Peyer's patch (tissue), 4 donors: ENCODE measurements around the gene SPR. TPM values are rescaled to one million over a fixed set of nuclear protein-coding genes. Genes with fewer than 3 reads are reported as not detected.

Experiments used
- DNase-seq, 3 donors: peaks; one replicate each; pipeline ENCODE4 v3.0.0-alpha.2; 2017 to 2019
- H3K27ac ChIP-seq, 4 donors: fragments of 200-600 bp; sonication (generic); one replicate each; pipeline ENCODE4 v1.5.1; 2016 to 2019
- H3K27me3 ChIP-seq, 2 donors: fragments of 200-600 bp; sonication (generic); one replicate each; pipeline ENCODE4 v1.5.1; 2019
- H3K36me3 ChIP-seq, 3 donors: fragments of 200-600 bp; sonication (generic); one replicate each; pipeline ENCODE4 v1.5.1; 2016 to 2019
- H3K4me1 ChIP-seq, 4 donors: fragments of 200-600 bp; sonication (generic); one replicate each; pipeline ENCODE4 v1.5.1; 2016 to 2019
- H3K4me3 ChIP-seq, 4 donors: fragments of 200-600 bp; sonication (generic); 1 replicate in 3 of 4; 2 replicates in 1 of 4; pipeline ENCODE4 v1.5.1; 2016 to 2019; ENCODE audit warnings: mild to moderate bottlenecking in 1 of 4
- H3K9me3 ChIP-seq, 4 donors: fragments of 200-600 bp; sonication (generic); one replicate each; pipeline ENCODE4 v1.5.1; 2016 to 2019; ENCODE audit warnings: mild to moderate bottlenecking in 1 of 4
- CTCF ChIP-seq, 6 experiments: fragments of 450-650 bp in 4 of 6; fragments of 200-600 bp in 2 of 6; sonication (generic) in 1 of 6; IDR thresholded peaks; one replicate each; pipeline ENCODE4 v1.5.1; 2017 to 2019; ENCODE audit warnings: antibody characterized with exemption in 6 of 6, mild to moderate bottlenecking in 3 of 6, moderate library complexity in 1 of 6
- POLR2A ChIP-seq, 2 donors: fragments of 450-650 bp; IDR thresholded peaks; one replicate each; pipeline ENCODE4 v1.5.1; 2017; ENCODE audit warnings: antibody characterized with exemption in 2 of 2, mild to moderate bottlenecking in 2 of 2, moderate library complexity in 2 of 2
- total RNA-seq, 4 donors: library from RNA; depleted of rRNA; stranded (reverse); fragments of >200 nt; gene quantifications; one replicate each; pipeline ENCODE4 v1.1.0, GENCODE V29; 2016

The SPR gene
- total RNA-seq, 4 donors from 2014 or later: 28.1 to 66.0 (median 52.1) TPM

GRCh38 chr2:72937356-72937669 lies 50.1 kb downstream of the SPR start:
- no peak for TF ChIP-seq CTCF (IDR thresholded peaks at IDR 0.05)
- no peak for TF ChIP-seq POLR2A (IDR thresholded peaks at IDR 0.05)
- no peak for DNase-seq

GRCh38 chr2:72938455-72938854 lies 51.2 kb downstream of the SPR start:
- Histone ChIP-seq H3K36me3 (no peaks in the 10 kb centered on the region), H3K4me3 (no peak overlapping the region), H3K4me1 (peaks cover 0 to 6% (median 2%) of the 10 kb centered on the region in 4 donors), H3K27me3 (no peaks in the 10 kb centered on the region), H3K9me3 (no peaks in the 10 kb centered on the region), H3K27ac (no peak overlapping the region)
- no peak for DNase-seq
- TF ChIP-seq POLR2A (IDR thresholded peaks at IDR 0.05): no peak
- no peak for TF ChIP-seq CTCF (IDR thresholded peaks at IDR 0.05)

More at GRCh38 chr2:72937356-72937669, 50.1 kb downstream of the SPR start:
- Histone ChIP-seq H3K36me3 (no peaks in the 10 kb centered on the region), H3K4me1 (peaks cover 0 to 8% (median 2%) of the 10 kb centered on the region in 4 donors), H3K27me3 (no peaks in the 10 kb centered on the region), H3K4me3 (no peak overlapping the region), H3K27ac (no peak overlapping the region), H3K9me3 (no peaks in the 10 kb centered on the region)

- DNase-seq: no peak
- H3K9me3 ChIP-seq: no peaks in the 10 kb centered on the region
- no peak overlapping the region for H3K4me3 ChIP-seq
- no peaks in the 10 kb centered on the region for H3K27me3 ChIP-seq
- TF ChIP-seq CTCF (IDR thresholded peaks at IDR 0.05) (no peak), POLR2A (IDR thresholded peaks at IDR 0.05) (no peak)
- H3K36me3 ChIP-seq: no peaks in the 10 kb centered on the region
- no peaks in the 10 kb centered on the region for H3K4me1 ChIP-seq
- H3K27ac ChIP-seq: no peak overlapping the region
These were observed 53.2 kb downstream of the SPR start for GRCh38 chr2:72940361-72940760.

- H3K4me1 ChIP-seq: no peaks in the 10 kb centered on the region
- DNase-seq: no peak
- no peaks in the 10 kb centered on the region for H3K27me3 ChIP-seq
- no peaks in the 10 kb centered on the region for H3K9me3 ChIP-seq
- no peaks in the 10 kb centered on the region for H3K36me3 ChIP-seq
- no peak overlapping the region for H3K27ac ChIP-seq
- TF ChIP-seq CTCF (IDR thresholded peaks at IDR 0.05) (no peak), POLR2A (IDR thresholded peaks at IDR 0.05) (no peak)
- H3K4me3 ChIP-seq: no peak overlapping the region
These were observed 53.6 kb downstream of the SPR start for GRCh38 chr2:72940786-72941185.

Other genes starting within 250 kb of the SPR start
- gene EXOC6B, start 61.4 kb upstream of the SPR start, total RNA-seq: 10 to 100 TPM; 54.9 to 93.7 (median 64.6) TPM
- gene EMX1, start 30.1 kb downstream of the SPR start, total RNA-seq: 10 to 100 TPM in 1 of 4 donors, 1 to 10 TPM in 2, not detected in 1; 1.1 to 10.0 (median 3.4) TPM
- 10 to 100 TPM; 22.9 to 55.4 (median 41.2) TPM for gene SFXN5, start 184.3 kb downstream of the SPR start, total RNA-seq
- 10 to 100 TPM in 1 of 4 donors, 1 to 10 TPM in 3; 5.1 to 10.7 (median 9.3) TPM for gene RAB11FIP5, start 225.5 kb downstream of the SPR start, total RNA-seq